HG03196 (cell line): ENCODE results near the gene TBC1D26.
"Not testable (repeated sequence)": the region's sequence is repeated elsewhere in the genome, so short reads cannot be mapped to it uniquely, and the experiment has no call there.

ENCODE experiments used
- ATAC-seq: cut with Tn5 transposase; IDR thresholded peaks from one replicate; pipeline ENCODE4 v1.9.1; 2021; ENCODE audit not compliant: unreplicated experiment

TBC1D26 gene

GRCh38 chr17:15731900-15732299 is at the start of gene TBC1D26:
Gene TBC1D26 (plus strand): TSS chr17:15732283. CDS start chr17:15735349, 3,066 bp downstream.
- ATAC-seq, result not testable (repeated sequence)

- not testable (repeated sequence) for ATAC-seq
Observed at GRCh38 chr17:15683135-15683534, 48.9 kb upstream of the TBC1D26 start.

GRCh38 chr17:15683824-15684478 is 48.1 kb upstream of the TBC1D26 start, which contains the start of gene TRIM16:
Gene TRIM16 (minus strand): TSS chr17:15684311. CDS start chr17:15651609, 32,702 bp downstream.
- peak; percentile 91 for ATAC-seq

GRCh38 chr17:15687494-15687893 is 44.6 kb upstream of the TBC1D26 start:
- ATAC-seq, result not testable (repeated sequence)

- not testable (repeated sequence) for ATAC-seq
Observed at GRCh38 chr17:15698967-15699366, 33.1 kb upstream of the TBC1D26 start.

GRCh38 chr17:15699413-15699924 is 32.6 kb upstream of the TBC1D26 start, which contains the start of gene ZNF286A:
Gene ZNF286A (plus strand): TSS chr17:15699752. CDS start chr17:15700330, 578 bp downstream.
- peak; percentile 97 for ATAC-seq

- peak; percentile 3 for ATAC-seq
Observed at GRCh38 chr17:15699937-15700336, 32.1 kb upstream of the TBC1D26 start.

- ATAC-seq, result not testable (repeated sequence)
Observed at GRCh38 chr17:15704239-15704638, 27.8 kb upstream of the TBC1D26 start.

- not testable (repeated sequence) for ATAC-seq
Observed at GRCh38 chr17:15704813-15705212, 27.3 kb upstream of the TBC1D26 start.

- ATAC-seq, result not testable (repeated sequence)
Observed at GRCh38 chr17:15708879-15709278, 23.2 kb upstream of the TBC1D26 start.

GRCh38 chr17:15716601-15717563 is 15.2 kb upstream of the TBC1D26 start:
- ATAC-seq, result not testable (repeated sequence)

- not testable (repeated sequence) for ATAC-seq
Observed at GRCh38 chr17:15730535-15730934, 1.5 kb upstream of the TBC1D26 start.

- not testable (repeated sequence) for ATAC-seq
Observed at GRCh38 chr17:15733174-15733789, 1.2 kb downstream of the TBC1D26 start.

- not testable (repeated sequence) for ATAC-seq
Observed at GRCh38 chr17:15736578-15736977, 4.5 kb downstream of the TBC1D26 start.

- no peak for ATAC-seq
Observed at GRCh38 chr17:15738066-15738465, 6.0 kb downstream of the TBC1D26 start.

- not testable (repeated sequence) for ATAC-seq
Observed at GRCh38 chr17:15739259-15739658, 7.2 kb downstream of the TBC1D26 start.

GRCh38 chr17:15740041-15740440 is 8.0 kb downstream of the TBC1D26 start:
- ATAC-seq, result not testable (repeated sequence)

- no peak for ATAC-seq
Observed at GRCh38 chr17:15740570-15741120, 8.6 kb downstream of the TBC1D26 start.

- ATAC-seq, result no peak
Observed at GRCh38 chr17:15741624-15742023, 9.5 kb downstream of the TBC1D26 start.

GRCh38 chr17:15742051-15742795 is 10.1 kb downstream of the TBC1D26 start:
- no peak for ATAC-seq
